NCI-H1930 (cell line): ENCODE results near the gene CCDC124.
"Not testable (repeated sequence)": the region's sequence is repeated elsewhere in the genome, so short reads cannot be mapped to it uniquely, and the experiment has no call there.

ENCODE experiments used
- DNase-seq, 2 experiments: peaks; one replicate each; lab custom pipeline; 2025; lab: John Stamatoyannopoulos, UW

Gene CCDC124

DNA sequence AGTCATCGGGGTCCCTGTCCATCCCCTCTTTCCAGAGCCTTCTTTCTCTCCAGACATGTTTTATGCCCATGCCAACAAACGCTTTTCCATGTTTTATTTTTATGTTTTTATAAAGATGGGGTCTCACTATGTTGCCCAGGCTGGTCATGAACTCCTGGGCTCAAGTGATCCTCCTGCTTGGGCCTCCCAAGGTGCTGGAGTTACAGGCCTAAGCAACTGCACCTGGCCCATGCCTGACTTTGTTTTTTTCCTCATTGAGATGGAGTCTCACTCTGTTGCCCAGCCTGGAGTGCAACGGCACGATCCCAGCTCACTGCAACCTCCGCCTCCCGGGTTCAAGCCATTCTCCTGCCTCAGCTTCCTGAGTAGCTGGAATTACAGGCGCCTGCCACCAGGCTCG lies 53.8 kb downstream of the CCDC124 start:
- DNase-seq, result not testable (repeated sequence)

DNA sequence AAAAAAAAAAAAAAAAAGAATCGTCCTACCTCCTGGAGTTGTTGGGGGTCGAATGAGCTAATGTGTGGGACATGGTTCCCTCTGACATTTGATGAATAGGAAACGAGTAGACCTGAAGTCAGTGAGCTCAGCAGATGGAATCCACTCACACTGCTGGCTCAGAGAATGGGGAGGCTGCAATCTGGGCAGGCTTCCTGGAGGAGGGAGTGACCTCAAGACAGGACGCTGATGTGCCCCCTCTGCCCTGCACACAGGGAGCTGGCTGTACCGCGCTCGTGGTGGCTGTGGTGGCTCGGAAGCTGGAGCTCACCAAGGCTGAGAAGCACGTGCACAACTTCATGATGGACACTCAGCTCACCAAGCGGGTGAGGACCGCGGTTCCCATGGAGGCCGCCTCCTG lies 55.3 kb downstream of the CCDC124 start:
- DNase-seq, result no peak

DNA sequence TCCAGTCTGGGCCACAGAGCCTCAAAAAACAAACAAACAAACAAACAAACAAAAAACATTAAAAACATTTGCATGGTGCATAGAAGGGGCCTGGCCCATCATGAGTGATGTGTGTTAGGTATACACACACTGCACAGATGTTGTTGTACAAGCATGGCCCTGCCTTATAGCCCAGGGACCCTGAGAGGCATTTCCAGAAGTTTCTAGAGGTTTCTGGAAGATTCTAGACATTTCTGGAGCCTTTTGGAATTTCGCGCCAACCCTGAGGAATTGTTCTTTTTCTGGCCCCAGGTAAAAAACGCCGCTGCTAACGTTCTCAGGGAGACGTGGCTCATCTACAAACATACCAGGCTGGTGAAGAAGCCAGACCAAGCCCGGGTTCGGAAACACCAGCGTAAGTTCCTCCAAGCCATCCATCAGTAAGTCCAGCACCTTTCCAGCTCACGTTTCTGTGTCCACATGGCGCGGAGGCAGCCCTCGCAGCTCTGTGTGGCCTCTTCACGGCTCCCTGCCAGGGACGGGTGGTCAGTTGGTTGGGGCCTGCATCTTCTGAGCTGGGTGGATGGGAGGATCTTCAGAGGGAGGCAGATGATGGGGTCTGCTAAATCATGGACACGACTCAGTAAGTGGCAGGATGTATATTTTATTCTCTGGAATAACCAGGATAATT lies 56.7 kb downstream of the CCDC124 start:
- no peak for DNase-seq

DNA sequence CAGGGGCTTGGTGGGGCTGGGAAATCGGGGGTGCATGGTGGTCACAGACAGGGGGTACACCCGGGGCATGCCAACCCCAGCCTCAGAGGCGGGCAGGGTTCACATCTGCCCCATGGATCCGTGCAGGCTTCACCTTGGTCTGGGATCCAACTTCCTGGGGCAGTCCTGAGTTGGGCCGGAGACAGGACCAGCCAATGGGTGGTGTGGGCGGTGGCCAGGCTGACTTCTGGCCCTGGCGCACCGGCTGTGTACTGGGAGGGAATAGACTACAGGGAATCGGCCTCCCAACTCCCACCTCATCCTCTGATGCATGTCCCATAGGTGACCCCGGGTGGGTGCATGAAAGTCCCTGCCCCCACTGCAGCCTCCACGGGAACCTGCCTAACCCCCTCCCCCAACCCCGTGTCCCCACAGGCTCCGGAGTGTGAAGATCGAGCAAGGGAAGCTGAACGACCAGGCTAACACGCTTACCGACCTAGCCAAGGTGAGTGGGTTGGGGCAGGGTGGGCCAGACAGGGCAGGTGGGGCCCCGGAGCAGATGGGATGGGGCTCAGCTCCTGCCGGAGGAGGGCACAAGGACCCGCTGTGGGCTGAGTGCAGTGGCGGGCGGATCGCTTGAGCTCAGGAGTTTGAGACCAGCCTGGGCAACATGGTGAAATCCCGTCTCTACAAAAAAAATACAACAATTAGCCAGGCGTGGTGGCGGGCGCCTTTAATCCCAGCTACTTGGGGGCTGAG lies 60.4 kb downstream of the CCDC124 start:
- DNase-seq, result no peak
